ENCODE data around the gene RC3H1.

The RC3H1 gene

GRCh38 chr1:173913111-173913510, 109.0 kb downstream of the RC3H1 start:
- DNase-seq (ENCODE audit: low read depth) = no peak
- no peak overlapping the region for H3K9ac ChIP-seq (ENCODE audit: low read length)
- H3K4me1 ChIP-seq (ENCODE audit: control insufficient read depth, insufficient read depth, low read length) = no peaks in the 10 kb centered on the region
- no peak overlapping the region for H3K4me3 ChIP-seq (ENCODE audit: low read length)
- no peaks in the 10 kb centered on the region for H3K9me3 ChIP-seq (ENCODE audit: control insufficient read depth, low read length)
- no peaks in the 10 kb centered on the region for H3K36me3 ChIP-seq (ENCODE audit: control insufficient read depth, insufficient read depth, low read length, severe bottlenecking)
- H3K27me3 ChIP-seq (replicated peaks; ENCODE audit: control insufficient read depth, insufficient read depth, low read length) = no peaks in the 10 kb centered on the region

- H3K36me3 ChIP-seq (ENCODE audit: control insufficient read depth, insufficient read depth, low read length, severe bottlenecking) = no peaks in the 10 kb centered on the region
- peaks cover 6% of the 10 kb centered on the region for H3K4me1 ChIP-seq (ENCODE audit: control insufficient read depth, insufficient read depth, low read length)
- no peak overlapping the region for H3K4me3 ChIP-seq (ENCODE audit: low read length)
- H3K27me3 ChIP-seq (replicated peaks; ENCODE audit: control insufficient read depth, insufficient read depth, low read length) = no peaks in the 10 kb centered on the region
- DNase-seq (ENCODE audit: low read depth) = no peak
- H3K9me3 ChIP-seq (ENCODE audit: control insufficient read depth, low read length) = no peaks in the 10 kb centered on the region
- H3K9ac ChIP-seq (ENCODE audit: low read length) = no peak overlapping the region
Observed at GRCh38 chr1:173903827-173904531, 118.2 kb downstream of the RC3H1 start.

- H3K9me3 ChIP-seq (ENCODE audit: control insufficient read depth, low read length) = no peaks in the 10 kb centered on the region
- H3K9ac ChIP-seq (ENCODE audit: low read length) = no peak overlapping the region
- no peaks in the 10 kb centered on the region for H3K36me3 ChIP-seq (ENCODE audit: control insufficient read depth, insufficient read depth, low read length, severe bottlenecking)
- H3K27me3 ChIP-seq (replicated peaks; ENCODE audit: control insufficient read depth, insufficient read depth, low read length) = no peaks in the 10 kb centered on the region
- DNase-seq (ENCODE audit: low read depth) = no peak
- no peak overlapping the region for H3K4me3 ChIP-seq (ENCODE audit: low read length)
- peaks cover 6% of the 10 kb centered on the region for H3K4me1 ChIP-seq (ENCODE audit: control insufficient read depth, insufficient read depth, low read length)
Observed at GRCh38 chr1:173900992-173901391, 121.2 kb downstream of the RC3H1 start.

GRCh38 chr1:173900427-173900826, 121.7 kb downstream of the RC3H1 start:
- DNase-seq (ENCODE audit: low read depth) = no peak
- H3K4me1 ChIP-seq (ENCODE audit: control insufficient read depth, insufficient read depth, low read length) = peaks cover 6% of the 10 kb centered on the region

GRCh38 chr1:173894189-173894588, 128.0 kb downstream of the RC3H1 start:
- no peaks in the 10 kb centered on the region for H3K27me3 ChIP-seq (replicated peaks; ENCODE audit: control insufficient read depth, insufficient read depth, low read length)
- no peak overlapping the region for H3K9ac ChIP-seq (ENCODE audit: low read length)
- no peak overlapping the region for H3K4me3 ChIP-seq (ENCODE audit: low read length)
- no peaks in the 10 kb centered on the region for H3K4me1 ChIP-seq (ENCODE audit: control insufficient read depth, insufficient read depth, low read length)
- no peaks in the 10 kb centered on the region for H3K36me3 ChIP-seq (ENCODE audit: control insufficient read depth, insufficient read depth, low read length, severe bottlenecking)
- no peaks in the 10 kb centered on the region for H3K9me3 ChIP-seq (ENCODE audit: control insufficient read depth, low read length)
- no peak for DNase-seq (ENCODE audit: low read depth)

More at GRCh38 chr1:173900427-173900826, 121.7 kb downstream of the RC3H1 start:
- H3K9ac ChIP-seq (ENCODE audit: low read length) = no peak overlapping the region
- H3K36me3 ChIP-seq (ENCODE audit: control insufficient read depth, insufficient read depth, low read length, severe bottlenecking) = no peaks in the 10 kb centered on the region
- no peaks in the 10 kb centered on the region for H3K9me3 ChIP-seq (ENCODE audit: control insufficient read depth, low read length)
- no peak overlapping the region for H3K4me3 ChIP-seq (ENCODE audit: low read length)
- no peaks in the 10 kb centered on the region for H3K27me3 ChIP-seq (replicated peaks; ENCODE audit: control insufficient read depth, insufficient read depth, low read length)

DNA sequence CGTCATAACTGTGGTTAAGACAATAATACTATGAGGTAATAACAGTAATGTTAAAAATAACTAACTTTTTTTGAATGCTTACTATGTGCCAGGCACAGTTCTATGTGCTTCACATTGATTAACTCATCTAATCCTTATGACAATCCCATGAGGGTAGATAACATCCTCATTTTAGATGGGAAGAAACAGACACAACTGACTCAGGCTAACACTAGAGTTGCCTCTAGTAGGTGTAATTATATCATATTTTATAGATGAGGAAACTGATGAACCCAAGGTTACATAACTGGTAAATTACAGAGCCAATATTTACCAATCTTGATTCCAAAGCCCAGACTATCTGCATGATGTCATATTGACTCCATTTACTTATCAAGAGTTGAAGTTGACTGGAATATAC, 128.5 kb downstream of the RC3H1 start:
- no peak for DNase-seq (ENCODE audit: low read depth)
- Histone ChIP-seq H3K36me3 (ENCODE audit: control insufficient read depth, insufficient read depth, low read length, severe bottlenecking) (no peaks in the 10 kb centered on the region), H3K4me3 (ENCODE audit: low read length) (no peak overlapping the region)

GRCh38 chr1:173889885-173890284, 132.3 kb downstream of the RC3H1 start:
- H3K27me3 ChIP-seq (replicated peaks; ENCODE audit: control insufficient read depth, insufficient read depth, low read length) = no peaks in the 10 kb centered on the region
- no peaks in the 10 kb centered on the region for H3K4me1 ChIP-seq (ENCODE audit: control insufficient read depth, insufficient read depth, low read length)
- DNase-seq (ENCODE audit: low read depth) = no peak
- peaks cover 23% of the 10 kb centered on the region for H3K36me3 ChIP-seq (ENCODE audit: control insufficient read depth, insufficient read depth, low read length, severe bottlenecking)
- H3K9me3 ChIP-seq (ENCODE audit: control insufficient read depth, low read length) = no peaks in the 10 kb centered on the region
- no peak overlapping the region for H3K9ac ChIP-seq (ENCODE audit: low read length)
- no peak overlapping the region for H3K4me3 ChIP-seq (ENCODE audit: low read length)

More for the DNA sequence above, 128.5 kb downstream of the RC3H1 start:
- Histone ChIP-seq H3K4me1 (ENCODE audit: control insufficient read depth, insufficient read depth, low read length) (no peaks in the 10 kb centered on the region), H3K9me3 (ENCODE audit: control insufficient read depth, low read length) (no peaks in the 10 kb centered on the region), H3K9ac (ENCODE audit: low read length) (no peak overlapping the region), H3K27me3 (replicated peaks; ENCODE audit: control insufficient read depth, insufficient read depth, low read length) (no peaks in the 10 kb centered on the region)

GRCh38 chr1:173888749-173889148, 133.4 kb downstream of the RC3H1 start:
- DNase-seq (ENCODE audit: low read depth) = no peak
- H3K4me1 ChIP-seq (ENCODE audit: control insufficient read depth, insufficient read depth, low read length) = no peaks in the 10 kb centered on the region
- H3K27me3 ChIP-seq (replicated peaks; ENCODE audit: control insufficient read depth, insufficient read depth, low read length) = no peaks in the 10 kb centered on the region
- H3K4me3 ChIP-seq (ENCODE audit: low read length) = no peak overlapping the region
- H3K9me3 ChIP-seq (ENCODE audit: control insufficient read depth, low read length) = no peaks in the 10 kb centered on the region
- H3K36me3 ChIP-seq (ENCODE audit: control insufficient read depth, insufficient read depth, low read length, severe bottlenecking) = peaks cover 23% of the 10 kb centered on the region
- no peak overlapping the region for H3K9ac ChIP-seq (ENCODE audit: low read length)

- no peak for DNase-seq (ENCODE audit: low read depth)
- no peaks in the 10 kb centered on the region for H3K27me3 ChIP-seq (replicated peaks; ENCODE audit: control insufficient read depth, insufficient read depth, low read length)
- no peak overlapping the region for H3K4me3 ChIP-seq (ENCODE audit: low read length)
- H3K9me3 ChIP-seq (ENCODE audit: control insufficient read depth, low read length) = no peaks in the 10 kb centered on the region
- H3K36me3 ChIP-seq (ENCODE audit: control insufficient read depth, insufficient read depth, low read length, severe bottlenecking) = peaks cover 23% of the 10 kb centered on the region
- no peaks in the 10 kb centered on the region for H3K4me1 ChIP-seq (ENCODE audit: control insufficient read depth, insufficient read depth, low read length)
- H3K9ac ChIP-seq (ENCODE audit: low read length) = no peak overlapping the region
Observed at GRCh38 chr1:173887627-173888026, 134.5 kb downstream of the RC3H1 start.

DNA sequence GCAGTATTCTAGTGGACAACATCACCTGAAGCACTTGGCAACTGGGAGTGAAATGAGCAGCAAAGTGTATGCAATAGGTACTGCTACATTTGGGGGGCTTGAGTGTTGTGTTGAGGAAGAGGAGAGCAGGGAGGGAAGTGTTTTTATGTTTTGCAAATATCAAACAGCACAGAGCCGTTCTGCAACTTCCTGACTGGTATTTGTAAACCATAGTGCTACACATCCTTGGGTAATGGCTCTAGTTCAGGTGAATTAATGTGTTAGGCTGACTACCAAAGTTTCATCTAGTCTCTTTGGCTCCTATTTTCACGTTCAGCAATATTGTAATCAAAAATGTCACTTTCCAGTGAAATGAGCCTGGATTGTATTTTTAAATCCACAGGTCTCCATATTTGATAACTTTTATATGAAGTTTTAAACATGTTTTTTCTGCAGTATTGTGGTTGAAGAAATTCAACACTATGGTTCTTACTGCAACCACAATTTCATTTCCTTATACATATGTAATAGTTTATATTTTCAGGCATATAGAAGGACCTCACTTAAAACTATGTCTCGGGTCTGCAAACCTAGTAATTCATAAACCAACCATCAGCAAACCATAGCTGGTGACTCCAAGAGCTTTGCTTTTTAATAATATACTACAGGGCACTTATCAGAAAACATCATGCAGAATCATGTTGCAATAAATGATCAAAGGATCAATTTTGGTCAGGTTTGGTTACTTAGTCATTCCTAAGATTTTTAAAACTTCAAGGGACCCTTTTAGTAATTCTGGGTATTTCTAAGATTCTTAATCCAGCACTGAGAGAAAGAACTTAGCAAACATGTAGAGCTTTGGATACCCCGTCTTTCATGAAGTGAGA, 135.2 kb downstream of the RC3H1 start:
- no peak overlapping the region for H3K9ac ChIP-seq (ENCODE audit: low read length)
- no peaks in the 10 kb centered on the region for H3K9me3 ChIP-seq (ENCODE audit: control insufficient read depth, low read length)
- H3K4me1 ChIP-seq (ENCODE audit: control insufficient read depth, insufficient read depth, low read length) = no peaks in the 10 kb centered on the region
- H3K4me3 ChIP-seq (ENCODE audit: low read length) = no peak overlapping the region
- no peak for DNase-seq (ENCODE audit: low read depth)
- peaks cover 23% of the 10 kb centered on the region for H3K36me3 ChIP-seq (ENCODE audit: control insufficient read depth, insufficient read depth, low read length, severe bottlenecking)
- no peaks in the 10 kb centered on the region for H3K27me3 ChIP-seq (replicated peaks; ENCODE audit: control insufficient read depth, insufficient read depth, low read length)

DNA sequence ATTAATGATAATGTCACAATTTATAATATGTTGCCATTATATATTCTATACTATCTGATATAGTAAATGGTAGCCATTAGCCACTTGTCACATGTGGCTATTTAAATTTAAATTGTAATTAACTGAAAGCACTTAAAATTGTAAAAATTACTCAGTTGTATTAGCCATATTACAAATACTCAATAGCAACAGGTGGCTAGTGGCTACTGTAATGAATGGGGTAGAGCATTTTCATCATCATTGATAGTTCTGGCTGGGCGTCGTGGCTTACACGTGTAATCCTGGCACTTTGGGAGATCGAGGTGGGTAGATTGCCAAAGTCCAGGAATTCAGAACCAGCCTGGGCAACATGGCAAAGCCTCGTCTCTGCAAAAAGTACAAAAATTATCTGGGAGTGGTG, 137.5 kb downstream of the RC3H1 start:
- no peaks in the 10 kb centered on the region for H3K27me3 ChIP-seq (replicated peaks; ENCODE audit: control insufficient read depth, insufficient read depth, low read length)
- no peak overlapping the region for H3K4me3 ChIP-seq (ENCODE audit: low read length)
- H3K4me1 ChIP-seq (ENCODE audit: control insufficient read depth, insufficient read depth, low read length) = no peaks in the 10 kb centered on the region
- no peak overlapping the region for H3K9ac ChIP-seq (ENCODE audit: low read length)
- H3K36me3 ChIP-seq (ENCODE audit: control insufficient read depth, insufficient read depth, low read length, severe bottlenecking) = peaks cover 23% of the 10 kb centered on the region
- no peak for DNase-seq (ENCODE audit: low read depth)
- no peaks in the 10 kb centered on the region for H3K9me3 ChIP-seq (ENCODE audit: control insufficient read depth, low read length)
